ENCODE data around the gene WNT7B.

DNA sequence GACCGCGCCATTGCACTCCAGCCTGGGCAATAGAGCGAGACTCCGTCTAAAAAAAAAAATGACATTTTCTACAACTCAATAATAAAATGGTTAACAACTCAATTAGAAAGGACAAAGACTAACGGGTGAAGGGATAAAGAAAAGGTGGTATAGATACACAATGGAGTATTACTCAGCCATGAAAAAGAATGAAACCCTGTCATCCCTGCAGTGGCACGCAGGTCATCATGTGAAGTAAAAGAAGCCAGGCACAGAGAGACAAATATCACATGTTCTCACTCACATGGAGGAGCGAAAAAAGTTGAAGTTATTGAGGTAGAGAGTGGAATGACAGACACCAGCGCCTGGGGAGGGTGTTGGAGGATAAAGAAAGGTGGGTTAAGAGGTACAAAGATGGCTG, 39.0 kb downstream of the WNT7B start:
- TF ChIP-seq, protein P1, sequence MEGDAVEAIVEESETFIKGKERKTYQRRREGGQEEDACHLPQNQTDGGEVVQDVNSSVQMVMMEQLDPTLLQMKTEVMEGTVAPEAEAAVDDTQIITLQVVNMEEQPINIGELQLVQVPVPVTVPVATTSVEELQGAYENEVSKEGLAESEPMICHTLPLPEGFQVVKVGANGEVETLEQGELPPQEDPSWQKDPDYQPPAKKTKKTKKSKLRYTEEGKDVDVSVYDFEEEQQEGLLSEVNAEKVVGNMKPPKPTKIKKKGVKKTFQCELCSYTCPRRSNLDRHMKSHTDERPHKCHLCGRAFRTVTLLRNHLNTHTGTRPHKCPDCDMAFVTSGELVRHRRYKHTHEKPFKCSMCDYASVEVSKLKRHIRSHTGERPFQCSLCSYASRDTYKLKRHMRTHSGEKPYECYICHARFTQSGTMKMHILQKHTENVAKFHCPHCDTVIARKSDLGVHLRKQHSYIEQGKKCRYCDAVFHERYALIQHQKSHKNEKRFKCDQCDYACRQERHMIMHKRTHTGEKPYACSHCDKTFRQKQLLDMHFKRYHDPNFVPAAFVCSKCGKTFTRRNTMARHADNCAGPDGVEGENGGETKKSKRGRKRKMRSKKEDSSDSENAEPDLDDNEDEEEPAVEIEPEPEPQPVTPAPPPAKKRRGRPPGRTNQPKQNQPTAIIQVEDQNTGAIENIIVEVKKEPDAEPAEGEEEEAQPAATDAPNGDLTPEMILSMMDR (IDR thresholded peaks at IDR 0.05): no peak
- TF ChIP-seq EP300 (IDR thresholded peaks at IDR 0.05): no peak
